ENCODE data around the gene TOR4A.

Gene TOR4A

GRCh38 chr9:137306066-137306849 lies 28.7 kb downstream of the TOR4A start:
- DNase-seq (ENCODE audit: low read depth): no peak

GRCh38 chr9:137306850-137307254 lies 29.3 kb downstream of the TOR4A start:
- no peak for DNase-seq (ENCODE audit: low read depth)

DNA sequence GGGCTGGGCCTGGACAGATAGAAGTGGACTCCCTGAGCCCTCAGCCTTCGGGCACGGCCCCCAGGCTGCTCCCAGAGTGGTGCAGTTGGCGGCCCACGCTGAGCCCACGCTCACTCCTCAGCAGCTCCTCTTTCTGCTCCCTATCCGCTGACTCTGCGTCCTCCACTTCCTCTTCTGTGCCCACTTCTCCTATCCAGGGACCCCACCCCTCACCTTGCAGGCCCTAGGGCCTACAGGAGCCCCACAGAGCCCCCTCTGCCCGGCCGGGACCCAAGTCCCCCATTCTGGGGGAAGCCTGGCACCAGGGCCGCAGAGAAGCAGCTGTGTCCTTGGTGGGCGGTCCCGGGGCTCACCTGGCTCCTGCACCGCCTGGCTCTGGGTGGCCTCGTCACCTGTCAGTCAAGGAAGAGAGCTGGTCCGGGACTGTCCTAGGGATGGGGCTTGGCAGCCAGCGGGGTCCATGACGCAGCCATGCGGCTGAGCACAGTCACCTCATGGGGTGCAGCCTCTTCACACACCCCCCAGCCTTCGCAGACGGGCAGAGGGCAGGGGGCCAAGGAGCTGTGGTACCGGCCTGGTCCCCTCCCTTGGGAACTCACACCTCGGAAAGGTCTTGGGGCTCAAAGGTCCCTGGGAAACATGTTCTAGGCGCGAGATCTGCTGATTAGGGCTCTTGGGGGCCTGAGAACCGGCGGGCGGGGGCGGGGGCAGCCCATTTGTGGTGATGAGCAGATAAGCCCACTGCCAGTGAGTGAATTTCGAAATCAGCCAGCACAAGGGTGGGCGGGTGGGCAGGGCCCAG lies 29.9 kb downstream of the TOR4A start:
- DNase-seq (ENCODE audit: low read depth): no peak

GRCh38 chr9:137308057-137308619 lies 30.6 kb downstream of the TOR4A start:
- no peak for DNase-seq (ENCODE audit: low read depth)

DNA sequence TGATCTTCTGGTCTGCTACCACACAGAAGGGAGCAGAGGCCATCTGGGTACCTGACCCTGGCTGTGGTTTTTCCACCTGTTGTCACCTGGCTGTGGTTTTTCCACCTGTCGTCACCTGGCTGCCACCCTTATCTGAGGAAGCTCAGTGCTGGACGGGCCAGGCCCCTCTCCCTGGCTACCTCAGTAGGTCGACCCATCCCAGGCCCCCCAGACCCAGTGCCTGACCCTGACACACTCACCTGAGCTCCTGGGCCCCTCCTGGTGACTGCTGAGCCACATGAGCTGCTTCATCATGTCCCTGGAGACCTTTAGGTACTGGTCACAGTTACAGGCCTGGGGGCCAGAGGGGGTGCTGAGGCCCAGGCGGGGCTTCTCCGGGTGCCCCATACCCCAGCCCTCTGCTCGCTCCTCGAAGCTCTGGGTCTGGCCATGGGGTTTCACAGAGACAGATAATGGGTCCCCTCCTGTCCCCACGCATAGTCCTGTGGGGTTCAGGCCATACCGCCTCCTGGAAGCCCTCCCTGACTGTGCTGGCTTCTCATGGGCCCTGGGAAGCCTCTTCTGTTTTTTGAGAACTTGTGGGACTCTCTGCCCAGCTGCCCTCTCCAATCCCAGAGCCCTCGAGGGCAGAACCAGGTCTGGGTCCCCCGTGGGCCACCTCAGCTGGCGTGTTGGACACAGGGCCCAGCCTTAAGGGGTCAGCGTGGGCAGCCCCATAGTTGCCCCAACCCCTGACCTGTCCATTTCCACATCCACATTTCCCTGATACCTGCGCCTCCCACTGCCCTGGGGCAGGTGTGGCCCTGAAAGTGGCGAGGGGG lies 32.1 kb downstream of the TOR4A start:
- DNase-seq (ENCODE audit: low read depth): no peak

GRCh38 chr9:137310189-137311052 lies 32.9 kb downstream of the TOR4A start:
- DNase-seq (ENCODE audit: low read depth): no peak

DNA sequence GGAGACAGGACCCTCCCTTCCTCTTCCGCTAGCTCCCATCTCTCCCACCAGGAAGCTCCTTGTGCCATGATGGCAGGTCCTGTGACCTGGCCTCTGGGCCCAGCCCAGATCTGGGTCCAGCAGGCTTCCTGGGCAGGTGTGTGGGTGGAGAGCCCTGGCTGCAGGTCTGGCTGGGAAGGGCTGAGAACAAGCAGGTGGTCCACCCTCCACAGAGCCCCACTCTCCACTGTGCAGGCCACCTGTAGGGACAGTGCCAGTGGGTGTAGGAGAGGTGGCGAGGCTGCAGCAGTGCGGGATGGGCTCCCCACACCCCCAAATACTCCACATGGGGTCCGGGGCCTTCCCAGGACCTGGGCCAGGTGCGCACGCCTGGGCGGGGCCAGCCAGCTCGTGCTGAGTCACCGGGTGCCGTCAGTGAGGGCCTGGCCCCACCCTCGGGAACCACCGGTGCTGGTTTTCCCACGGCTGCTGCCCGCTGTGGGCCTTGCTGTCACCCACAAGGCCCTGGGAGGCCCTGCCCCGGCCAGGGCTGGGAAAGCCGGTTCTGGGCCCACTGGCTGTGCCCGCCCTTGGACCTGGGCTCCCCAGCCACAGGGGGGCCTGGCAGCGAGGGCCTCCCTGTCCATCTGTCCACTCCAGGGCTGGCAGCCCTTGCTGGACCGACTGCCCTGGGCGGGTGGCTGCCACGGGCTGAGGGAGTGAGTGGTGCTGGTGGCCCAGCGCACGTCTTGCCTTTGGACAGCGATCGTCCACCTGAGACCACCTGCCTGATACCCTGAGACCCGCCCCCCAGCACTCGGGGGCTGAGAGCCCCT lies 33.9 kb downstream of the TOR4A start:
- DNase-seq (ENCODE audit: low read depth): peak; percentile 35

DNA sequence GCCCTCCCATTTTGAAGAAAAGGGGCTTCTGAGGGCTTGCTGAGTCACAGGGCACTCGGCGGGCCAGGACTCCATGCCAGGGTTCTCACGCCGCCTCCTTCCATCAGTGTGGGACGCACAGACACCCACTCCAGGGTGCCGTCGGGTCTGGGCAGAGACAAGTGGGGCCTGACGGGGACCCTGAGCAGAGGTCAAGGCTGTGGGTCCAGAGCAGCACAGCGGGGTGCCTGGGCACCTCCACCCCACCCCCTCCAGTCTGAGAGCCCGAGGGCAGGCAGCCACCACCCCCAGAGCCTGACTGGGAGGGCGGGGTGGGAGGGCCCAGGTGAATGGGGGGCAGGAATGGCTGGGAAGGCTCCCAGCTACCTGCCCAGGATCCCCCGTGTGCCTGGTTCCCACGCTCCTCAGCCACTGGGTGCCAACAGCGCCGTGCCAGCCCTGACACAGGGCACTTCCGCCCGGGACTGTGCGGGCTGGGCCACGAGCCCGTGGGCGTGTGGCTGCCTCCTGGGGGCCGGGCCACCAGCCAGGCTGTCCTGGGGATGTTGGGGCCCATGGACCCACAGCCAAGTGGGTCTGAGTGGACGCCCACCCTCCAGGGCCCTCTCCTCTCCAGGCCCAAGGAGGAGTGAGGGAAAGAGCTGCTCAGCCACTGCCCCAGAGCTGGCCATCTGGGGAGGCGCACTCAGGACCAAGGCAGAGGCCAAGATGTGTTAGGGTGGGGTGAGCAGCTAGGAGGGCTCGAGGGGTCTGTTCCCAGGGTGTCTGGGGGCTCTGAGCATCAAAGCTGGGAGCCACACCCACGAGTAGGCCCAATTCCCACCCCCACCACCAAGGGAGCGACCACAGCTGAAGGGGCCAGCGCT lies 34.7 kb downstream of the TOR4A start:
- no peak for DNase-seq (ENCODE audit: low read depth)

GRCh38 chr9:137312852-137313325 lies 35.4 kb downstream of the TOR4A start:
- DNase-seq (ENCODE audit: low read depth): no peak

DNA sequence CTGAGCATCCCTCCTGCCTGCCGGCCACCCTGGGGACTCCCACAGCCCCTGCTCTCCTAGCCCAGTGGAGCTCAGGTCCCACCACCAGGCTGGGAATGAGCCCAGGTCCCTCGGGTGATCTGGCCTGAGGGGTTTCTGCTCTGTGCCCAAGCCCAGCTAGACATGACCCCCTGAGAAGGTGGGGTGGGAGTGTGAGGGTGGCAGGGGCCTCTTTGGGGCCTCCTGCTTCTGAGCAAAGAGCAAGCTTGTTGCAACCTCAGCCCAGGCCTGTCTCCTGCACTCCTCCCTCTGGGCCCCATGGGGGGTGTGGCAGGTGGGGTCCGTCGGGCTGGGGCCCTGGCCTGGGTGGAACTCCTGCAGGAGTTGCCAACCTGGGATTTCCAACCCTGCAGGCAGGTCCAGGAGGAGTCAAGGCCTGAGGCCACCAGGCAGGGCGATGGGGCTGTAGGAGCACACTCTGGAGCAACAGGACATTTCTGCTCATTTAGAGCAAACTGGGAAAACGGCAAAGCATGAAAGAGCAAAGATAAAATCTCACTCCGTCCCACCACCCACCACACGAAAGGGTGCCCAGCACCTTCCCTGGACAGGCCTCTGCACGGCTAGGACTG lies 35.9 kb downstream of the TOR4A start:
- no peak for DNase-seq (ENCODE audit: low read depth)

DNA sequence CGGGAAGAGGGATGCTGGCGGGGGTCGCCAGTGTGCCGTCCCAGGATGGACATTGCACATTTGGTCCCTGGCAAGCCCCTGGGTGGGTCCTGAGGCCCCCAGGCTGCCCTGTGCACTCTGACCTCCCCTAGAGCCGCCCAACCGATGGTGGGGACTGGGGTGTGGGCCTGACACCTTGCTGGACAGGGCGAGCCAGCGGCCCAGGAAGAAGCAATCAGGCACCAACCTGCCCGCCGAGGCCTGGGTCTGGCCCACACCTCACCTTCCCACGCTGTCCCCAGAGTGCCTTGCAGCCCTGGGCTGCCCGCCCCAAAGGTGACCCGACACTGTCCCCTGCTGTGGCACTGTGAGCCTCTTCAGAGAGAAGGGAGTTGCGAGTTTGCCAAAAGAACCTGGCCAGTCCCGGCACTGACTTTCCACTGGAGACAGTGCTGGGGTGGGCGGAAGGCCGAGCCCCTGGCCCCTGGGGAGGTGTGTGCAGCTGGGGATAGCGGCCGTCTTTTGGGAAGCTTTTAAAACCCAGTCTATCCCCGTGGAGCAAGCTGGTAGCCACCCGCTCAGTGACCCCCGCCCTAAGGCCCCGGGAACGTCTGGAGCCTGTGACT lies 36.5 kb downstream of the TOR4A start:
- no peak for DNase-seq (ENCODE audit: low read depth)

GRCh38 chr9:137314561-137315560 lies 37.3 kb downstream of the TOR4A start:
- no peak for DNase-seq (ENCODE audit: low read depth)

- DNase-seq (ENCODE audit: low read depth): no peak
These were observed 38.1 kb downstream of the TOR4A start for GRCh38 chr9:137315581-137316011.

- DNase-seq (ENCODE audit: low read depth): no peak
These were observed 38.8 kb downstream of the TOR4A start for GRCh38 chr9:137316012-137316981.

DNA sequence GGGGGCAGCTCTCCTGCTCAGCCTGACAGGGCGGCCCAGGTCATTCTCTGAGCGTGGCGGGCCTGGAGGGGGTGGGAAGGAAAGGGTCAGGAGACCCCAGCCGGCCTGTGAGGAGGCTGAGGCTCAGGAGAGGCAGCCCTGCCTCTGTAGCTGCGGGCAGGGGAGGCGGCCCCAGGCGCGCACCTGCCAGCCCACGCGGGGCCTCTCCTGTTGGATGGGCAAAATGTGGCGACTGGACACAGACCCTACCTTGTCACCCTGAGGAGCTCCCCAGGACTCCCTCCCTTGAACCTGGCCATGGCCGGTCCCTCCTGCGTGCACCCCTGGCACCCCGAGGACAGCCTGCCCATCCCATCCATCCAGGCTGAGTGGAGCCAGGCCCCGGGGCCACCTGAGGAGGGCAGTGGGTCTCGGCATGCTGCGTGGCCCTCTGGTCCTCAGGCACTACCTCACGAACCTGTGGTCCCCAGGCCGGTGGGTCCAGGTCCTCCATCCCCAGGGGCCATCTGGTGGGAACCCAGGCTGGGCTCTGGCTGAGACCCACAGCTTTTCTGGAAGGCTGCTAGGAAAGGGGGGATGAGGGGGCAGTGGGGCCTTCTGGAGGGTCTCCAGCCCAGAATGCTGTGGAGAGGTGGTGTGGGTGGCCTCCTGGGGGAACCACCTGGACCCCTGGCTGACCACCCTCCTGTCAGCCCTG lies 39.6 kb downstream of the TOR4A start:
- DNase-seq (ENCODE audit: low read depth): no peak

Measured in iris pigment epithelial cell (primary cell).